Astrocyte of the spinal cord (primary cell): ENCODE measurements around the gene RFC4.
"Not testable (repeated sequence)": the region's sequence is repeated elsewhere in the genome, so short reads cannot be mapped to it uniquely, and the experiment has no call there.

ENCODE experiments used
- DNase-seq: peaks from one replicate; pipeline ENCODE4 v3.0.0; 2011; ENCODE audit warnings: low read depth, low spot score
- H3K4me3 ChIP-seq: 2 replicates; pipeline ENCODE4 v1.5.1; 2011; ENCODE audit warnings: low read depth, mild to moderate bottlenecking, low read length, moderate library complexity
- CTCF ChIP-seq: IDR thresholded peaks from 2 replicates; pipeline ENCODE4 v1.5.1; 2012; ENCODE audit warnings: low read depth, mild to moderate bottlenecking, low read length, inconsistent platforms
- in situ Hi-C: cut with HindIII; loops from 2 replicates; pipeline ENCODE4 v1.10.0; 2017; ENCODE audit warnings: low sequenced_read_pairs

The RFC4 gene

GRCh38 chr3:186825294-186825821 is 19.1 kb upstream of the RFC4 start:
- in situ Hi-C loops, result no loop called here

GRCh38 chr3:186824430-186825139 is 18.3 kb upstream of the RFC4 start:
- DNase-seq, result no peak
- H3K4me3 ChIP-seq, result no peak overlapping the region
- in situ Hi-C loops, result no loop called here
- no peak for TF ChIP-seq CTCF

More at GRCh38 chr3:186825294-186825821, 19.1 kb upstream of the RFC4 start:
- TF ChIP-seq CTCF, result no peak
- peak overlapping the region; percentile 10 for H3K4me3 ChIP-seq
- DNase-seq, result peak; percentile 81

GRCh38 chr3:186823386-186823785 is 17.1 kb upstream of the RFC4 start:
- no peak for TF ChIP-seq CTCF
- in situ Hi-C loops, result no loop called here

GRCh38 chr3:186822388-186822759 is 16.1 kb upstream of the RFC4 start:
- in situ Hi-C loops, H3K4me3 ChIP-seq, DNase-seq: not testable (repeated sequence)

More at GRCh38 chr3:186823386-186823785, 17.1 kb upstream of the RFC4 start:
- DNase-seq, result peak; percentile 40
- no peak overlapping the region for H3K4me3 ChIP-seq

GRCh38 chr3:186821429-186822387 is 15.4 kb upstream of the RFC4 start:
- peak; percentile 61 for TF ChIP-seq CTCF
- peak; percentile 66 for DNase-seq
- H3K4me3 ChIP-seq, result no peak overlapping the region
- in situ Hi-C loops, result no loop called here

GRCh38 chr3:186818956-186819355 is 12.7 kb upstream of the RFC4 start:
- no peak for TF ChIP-seq CTCF
- DNase-seq, result no peak
- in situ Hi-C loops, result no loop called here
- H3K4me3 ChIP-seq, result no peak overlapping the region

- in situ Hi-C loops, result no loop called here
- TF ChIP-seq CTCF, result no peak
- H3K4me3 ChIP-seq, result no peak overlapping the region
- no peak for DNase-seq
Measured at GRCh38 chr3:186818516-186818915, 12.2 kb upstream of the RFC4 start.
